HEK293 (cell line): Measurements from ENCODE around the gene ATP2B3.

Experiments
- CTCF ChIA-PET: fragments of 350-600 bp; formaldehyde crosslinking; extraction: SDS; loops from one replicate; lab custom pipeline; 2021; ENCODE audit warnings: antibody characterized with exemption; lab: Yijun Ruan, JAX
- POLR2A ChIA-PET: fragments of 300-600 bp; formaldehyde crosslinking; extraction: SDS; loops from one replicate; lab custom pipeline; 2020; ENCODE audit warnings: antibody characterized with exemption, inconsistent platforms; lab: Yijun Ruan, JAX
- H3K27ac ChIP-seq: fragments of 200-500 bp; sonication (Bioruptor generic); 2 replicates; pipeline ENCODE4 v1.5.1; 2014; ENCODE audit warnings: low read depth, low read length, control low read depth, inconsistent platforms; ENCODE audit errors: extremely low read depth
- H3K36me3 ChIP-seq, 2 experiments: fragments of 200-500 bp in 1 of 2; sonication (Bioruptor generic) in 1 of 2; 1 replicate in 1 of 2; 2 replicates in 1 of 2; pipeline ENCODE4 v1.5.1; 2014 to 2017; ENCODE audit warnings: inconsistent platforms in 2 of 2, low read length in 2 of 2; ENCODE audit not compliant: control insufficient read depth in 2 of 2, insufficient read depth in 1 of 2
- H3K4me1 ChIP-seq: fragments of 200-500 bp; sonication (Bioruptor generic); 2 replicates; pipeline ENCODE4 v1.5.1; 2014; ENCODE audit warnings: mild to moderate bottlenecking, low read length, inconsistent platforms; ENCODE audit not compliant: control insufficient read depth, insufficient read depth
- H3K4me3 ChIP-seq: 2 replicates; pipeline ENCODE4 v1.5.1; 2011; ENCODE audit warnings: low read depth, mild to moderate bottlenecking, control low read depth, low read length, moderate library complexity
- H3K9me3 ChIP-seq: fragments of 200-500 bp; sonication (Bioruptor generic); 2 replicates; pipeline ENCODE4 v1.5.1; 2014; ENCODE audit warnings: low read depth, low read length, inconsistent platforms; ENCODE audit not compliant: control insufficient read depth, insufficient read depth
- HOXD13 ChIP-seq: sonication (generic); formaldehyde crosslinking; IDR thresholded peaks from 2 replicates; pipeline ENCODE4 v1.8.0; 2022; ENCODE audit warnings: missing genetic modification reagents, borderline replicate concordance
- KLF8 ChIP-seq: fragments of 450-650 bp; formaldehyde crosslinking; IDR thresholded peaks from 2 replicates; pipeline ENCODE4 v1.5.1; 2016; ENCODE audit warnings: missing biosample characterization, missing genetic modification characterization
- SCRT2 ChIP-seq: fragments of 450-650 bp; formaldehyde crosslinking; IDR thresholded peaks from 2 replicates; pipeline ENCODE4 v1.5.1; 2016; ENCODE audit warnings: missing biosample characterization, missing genetic modification characterization
- SP2 ChIP-seq: fragments of 450-650 bp; formaldehyde crosslinking; IDR thresholded peaks from 2 replicates; pipeline ENCODE4 v1.5.1; 2016; ENCODE audit warnings: missing biosample characterization, missing genetic modification characterization
- YY1 ChIP-seq: fragments of 450-650 bp; formaldehyde crosslinking; IDR thresholded peaks from 2 replicates; pipeline ENCODE4 v1.5.1; 2018; ENCODE audit warnings: missing biosample characterization, missing genetic modification characterization
- YY2 ChIP-seq: fragments of 450-650 bp; formaldehyde crosslinking; IDR thresholded peaks from 2 replicates; pipeline ENCODE4 v1.5.1; 2016; ENCODE audit warnings: missing biosample characterization, missing genetic modification characterization
- ZBTB26 ChIP-seq: fragments of 450-650 bp; formaldehyde crosslinking; optimal IDR thresholded peaks from 2 replicates; pipeline ENCODE3; 2016; ENCODE audit warnings: missing biosample characterization, mild to moderate bottlenecking, missing genetic modification characterization
- ZFHX2 ChIP-seq: fragments of 450-650 bp; formaldehyde crosslinking; conservative IDR thresholded peaks from 2 replicates; pipeline ENCODE4 v1.5.1; 2016; ENCODE audit warnings: missing biosample characterization, missing genetic modification characterization
- ZNF174 ChIP-seq: fragments of 450-650 bp; formaldehyde crosslinking; IDR thresholded peaks from 2 replicates; pipeline ENCODE4 v1.5.0; 2017; ENCODE audit warnings: missing biosample characterization, mild to moderate bottlenecking, missing genetic modification characterization
- ZNF335 ChIP-seq: fragments of 450-650 bp; formaldehyde crosslinking; conservative IDR thresholded peaks from 2 replicates; pipeline ENCODE4 v1.5.1; 2016; ENCODE audit warnings: missing biosample characterization, missing genetic modification characterization
- ZNF394 ChIP-seq: fragments of 450-650 bp; formaldehyde crosslinking; IDR thresholded peaks from 2 replicates; pipeline ENCODE4 v1.5.1; 2016; ENCODE audit warnings: missing biosample characterization, missing genetic modification characterization, mild to moderate bottlenecking, moderate library complexity, borderline replicate concordance
- ZNF501 ChIP-seq: fragments of 450-650 bp; formaldehyde crosslinking; IDR thresholded peaks from 2 replicates; pipeline ENCODE4 v1.5.1; 2016; ENCODE audit warnings: missing biosample characterization, missing genetic modification characterization
- ZNF529 ChIP-seq: fragments of 450-650 bp; formaldehyde crosslinking; IDR thresholded peaks from 2 replicates; pipeline ENCODE4 v1.5.1; 2017; ENCODE audit warnings: missing genetic modification characterization, missing biosample characterization; ENCODE audit not compliant: insufficient replicate concordance
- ZNF555 ChIP-seq: fragments of 450-650 bp; formaldehyde crosslinking; conservative IDR thresholded peaks from 2 replicates; pipeline ENCODE4 v1.5.1; 2017; ENCODE audit warnings: missing biosample characterization, mild to moderate bottlenecking, missing genetic modification characterization, inconsistent platforms
- ZNF664 ChIP-seq: fragments of 450-650 bp; formaldehyde crosslinking; IDR thresholded peaks from 2 replicates; pipeline ENCODE4 v1.5.1; 2016; ENCODE audit warnings: missing biosample characterization, missing genetic modification characterization
- ZNF670 ChIP-seq: fragments of 450-650 bp; formaldehyde crosslinking; IDR thresholded peaks from 2 replicates; pipeline ENCODE4 v1.5.1; 2016; ENCODE audit warnings: missing biosample characterization, missing genetic modification characterization, low read depth
- ZNF768 ChIP-seq: fragments of 450-650 bp; formaldehyde crosslinking; IDR thresholded peaks from 2 replicates; pipeline ENCODE4 v1.5.1; 2018; ENCODE audit warnings: missing biosample characterization, mild to moderate bottlenecking, missing genetic modification characterization
- ZNF785 ChIP-seq: fragments of 450-650 bp; formaldehyde crosslinking; IDR thresholded peaks from 2 replicates; pipeline ENCODE4 v1.5.1; 2016; ENCODE audit warnings: missing biosample characterization, missing genetic modification characterization
- ZSCAN30 ChIP-seq: fragments of 450-650 bp; IDR thresholded peaks from 2 replicates; pipeline ENCODE4 v1.5.1; 2018; ENCODE audit warnings: missing biosample characterization, mild to moderate bottlenecking, missing genetic modification characterization, moderate library complexity
- ZXDB ChIP-seq: fragments of 450-650 bp; formaldehyde crosslinking; IDR thresholded peaks from 2 replicates; pipeline ENCODE4 v1.5.1; 2016; ENCODE audit warnings: missing biosample characterization, missing genetic modification characterization
- TF ChIP-seq, protein P1 (sequence below): fragments of 450-650 bp; formaldehyde crosslinking; IDR thresholded peaks from 2 replicates; pipeline ENCODE4 v1.5.1; 2016; ENCODE audit warnings: missing biosample characterization, missing genetic modification characterization
- TF ChIP-seq, protein P2 (sequence below): fragments of 450-650 bp; formaldehyde crosslinking; IDR thresholded peaks from 2 replicates; pipeline ENCODE4 v1.5.1; 2016; ENCODE audit warnings: missing biosample characterization, missing genetic modification characterization, low read depth
- TF ChIP-seq, protein P3 (sequence below): fragments of 450-650 bp; formaldehyde crosslinking; IDR thresholded peaks from 2 replicates; pipeline ENCODE4 v1.5.1; 2016; ENCODE audit warnings: missing biosample characterization, missing genetic modification characterization
- TF ChIP-seq, protein P4 (sequence below): fragments of 450-650 bp; formaldehyde crosslinking; IDR thresholded peaks from 2 replicates; pipeline ENCODE4 v1.5.1; 2017; ENCODE audit warnings: missing biosample characterization, missing genetic modification characterization

The ATP2B3 gene

GRCh38 chrX:153470411-153471363 lies 46.8 kb upstream of the ATP2B3 start, which contains the start of gene HAUS7 (continued):
- TF ChIP-seq ZNF664 (tag by site-specific recombination) (no peak), ZNF785 (tag by site-specific recombination) (no peak), ZFHX2 (tag by site-specific recombination) (peak; percentile 67), KLF8 (tag by site-specific recombination) (peak; percentile 79; the same call in 1 of the 2 replicates), ZNF174 (tag by site-specific recombination) (no peak), ZBTB26 (tag by site-specific recombination) (peak; percentile 39), YY2 (tag by site-specific recombination) (peak; percentile 64), HOXD13 (CRISPR knock-in tag) (no peak), ZNF768 (peak; percentile 99; the same call in 1 of the 2 replicates), ZSCAN30 (tag by site-specific recombination) (peak; percentile 56; the same call in 1 of the 2 replicates), ZNF555 (tag by site-specific recombination) (no peak), SCRT2 (tag by site-specific recombination) (peak; percentile 50; the same call in 1 of the 2 replicates), ZNF501 (tag by site-specific recombination) (0 out of 2 replicates have a peak, but pooled peaks have one; percentile 46), ZNF670 (tag by site-specific recombination) (no peak), YY1 (tag by site-specific recombination) (peak; percentile 44), SP2 (tag by site-specific recombination) (peak; percentile 89)
- TF ChIP-seq, protein P1, sequence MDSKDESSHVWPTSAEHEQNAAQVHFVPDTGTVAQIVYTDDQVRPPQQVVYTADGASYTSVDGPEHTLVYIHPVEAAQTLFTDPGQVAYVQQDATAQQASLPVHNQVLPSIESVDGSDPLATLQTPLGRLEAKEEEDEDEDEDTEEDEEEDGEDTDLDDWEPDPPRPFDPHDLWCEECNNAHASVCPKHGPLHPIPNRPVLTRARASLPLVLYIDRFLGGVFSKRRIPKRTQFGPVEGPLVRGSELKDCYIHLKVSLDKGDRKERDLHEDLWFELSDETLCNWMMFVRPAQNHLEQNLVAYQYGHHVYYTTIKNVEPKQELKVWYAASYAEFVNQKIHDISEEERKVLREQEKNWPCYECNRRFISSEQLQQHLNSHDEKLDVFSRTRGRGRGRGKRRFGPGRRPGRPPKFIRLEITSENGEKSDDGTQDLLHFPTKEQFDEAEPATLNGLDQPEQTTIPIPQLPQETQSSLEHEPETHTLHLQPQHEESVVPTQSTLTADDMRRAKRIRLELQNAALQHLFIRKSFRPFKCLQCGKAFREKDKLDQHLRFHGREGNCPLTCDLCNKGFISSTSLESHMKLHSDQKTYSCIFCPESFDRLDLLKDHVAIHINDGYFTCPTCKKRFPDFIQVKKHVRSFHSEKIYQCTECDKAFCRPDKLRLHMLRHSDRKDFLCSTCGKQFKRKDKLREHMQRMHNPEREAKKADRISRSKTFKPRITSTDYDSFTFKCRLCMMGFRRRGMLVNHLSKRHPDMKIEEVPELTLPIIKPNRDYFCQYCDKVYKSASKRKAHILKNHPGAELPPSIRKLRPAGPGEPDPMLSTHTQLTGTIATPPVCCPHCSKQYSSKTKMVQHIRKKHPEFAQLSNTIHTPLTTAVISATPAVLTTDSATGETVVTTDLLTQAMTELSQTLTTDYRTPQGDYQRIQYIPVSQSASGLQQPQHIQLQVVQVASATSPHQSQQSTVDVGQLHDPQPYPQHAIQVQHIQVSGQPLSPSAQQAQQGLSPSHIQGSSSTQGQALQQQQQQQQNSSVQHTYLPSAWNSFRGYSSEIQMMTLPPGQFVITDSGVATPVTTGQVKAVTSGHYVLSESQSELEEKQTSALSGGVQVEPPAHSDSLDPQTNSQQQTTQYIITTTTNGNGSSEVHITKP (tag by site-specific recombination): no peak
- TF ChIP-seq, protein P2, sequence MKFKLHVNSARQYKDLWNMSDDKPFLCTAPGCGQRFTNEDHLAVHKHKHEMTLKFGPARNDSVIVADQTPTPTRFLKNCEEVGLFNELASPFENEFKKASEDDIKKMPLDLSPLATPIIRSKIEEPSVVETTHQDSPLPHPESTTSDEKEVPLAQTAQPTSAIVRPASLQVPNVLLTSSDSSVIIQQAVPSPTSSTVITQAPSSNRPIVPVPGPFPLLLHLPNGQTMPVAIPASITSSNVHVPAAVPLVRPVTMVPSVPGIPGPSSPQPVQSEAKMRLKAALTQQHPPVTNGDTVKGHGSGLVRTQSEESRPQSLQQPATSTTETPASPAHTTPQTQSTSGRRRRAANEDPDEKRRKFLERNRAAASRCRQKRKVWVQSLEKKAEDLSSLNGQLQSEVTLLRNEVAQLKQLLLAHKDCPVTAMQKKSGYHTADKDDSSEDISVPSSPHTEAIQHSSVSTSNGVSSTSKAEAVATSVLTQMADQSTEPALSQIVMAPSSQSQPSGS (tag by site-specific recombination): no peak
- TF ChIP-seq, all 188 proteins: peak for 28

- ChIA-PET POLR2A (interaction anchor here (1.8 kb wide), 1 partner anchor 35 kb away, joined by 5 read pairs; no protein-coding TSS in a partner anchor), CTCF (interaction anchor here (0.6 to 8.6 kb wide), 13 partner anchors 9 to 513 kb away, joined by 3 to 89 read pairs (median 6); partner anchors contain the start of gene BGN)
- no peaks in the 10 kb centered on the region for H3K4me1 ChIP-seq
- TF ChIP-seq ZXDB (no peak), ZNF529 (tag by site-specific recombination) (no peak), ZNF335 (tag by site-specific recombination) (0 out of 2 replicates have a peak, but pooled peaks have one; percentile 32), ZNF394 (tag by site-specific recombination) (no peak), ZSCAN30 (tag by site-specific recombination) (no peak)
- TF ChIP-seq, protein P3, sequence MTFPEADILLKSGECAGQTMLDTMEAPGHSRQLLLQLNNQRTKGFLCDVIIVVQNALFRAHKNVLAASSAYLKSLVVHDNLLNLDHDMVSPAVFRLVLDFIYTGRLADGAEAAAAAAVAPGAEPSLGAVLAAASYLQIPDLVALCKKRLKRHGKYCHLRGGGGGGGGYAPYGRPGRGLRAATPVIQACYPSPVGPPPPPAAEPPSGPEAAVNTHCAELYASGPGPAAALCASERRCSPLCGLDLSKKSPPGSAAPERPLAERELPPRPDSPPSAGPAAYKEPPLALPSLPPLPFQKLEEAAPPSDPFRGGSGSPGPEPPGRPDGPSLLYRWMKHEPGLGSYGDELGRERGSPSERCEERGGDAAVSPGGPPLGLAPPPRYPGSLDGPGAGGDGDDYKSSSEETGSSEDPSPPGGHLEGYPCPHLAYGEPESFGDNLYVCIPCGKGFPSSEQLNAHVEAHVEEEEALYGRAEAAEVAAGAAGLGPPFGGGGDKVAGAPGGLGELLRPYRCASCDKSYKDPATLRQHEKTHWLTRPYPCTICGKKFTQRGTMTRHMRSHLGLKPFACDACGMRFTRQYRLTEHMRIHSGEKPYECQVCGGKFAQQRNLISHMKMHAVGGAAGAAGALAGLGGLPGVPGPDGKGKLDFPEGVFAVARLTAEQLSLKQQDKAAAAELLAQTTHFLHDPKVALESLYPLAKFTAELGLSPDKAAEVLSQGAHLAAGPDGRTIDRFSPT: 0 out of 2 replicates have a peak, but pooled peaks have one; percentile 13
- TF ChIP-seq, protein P4, sequence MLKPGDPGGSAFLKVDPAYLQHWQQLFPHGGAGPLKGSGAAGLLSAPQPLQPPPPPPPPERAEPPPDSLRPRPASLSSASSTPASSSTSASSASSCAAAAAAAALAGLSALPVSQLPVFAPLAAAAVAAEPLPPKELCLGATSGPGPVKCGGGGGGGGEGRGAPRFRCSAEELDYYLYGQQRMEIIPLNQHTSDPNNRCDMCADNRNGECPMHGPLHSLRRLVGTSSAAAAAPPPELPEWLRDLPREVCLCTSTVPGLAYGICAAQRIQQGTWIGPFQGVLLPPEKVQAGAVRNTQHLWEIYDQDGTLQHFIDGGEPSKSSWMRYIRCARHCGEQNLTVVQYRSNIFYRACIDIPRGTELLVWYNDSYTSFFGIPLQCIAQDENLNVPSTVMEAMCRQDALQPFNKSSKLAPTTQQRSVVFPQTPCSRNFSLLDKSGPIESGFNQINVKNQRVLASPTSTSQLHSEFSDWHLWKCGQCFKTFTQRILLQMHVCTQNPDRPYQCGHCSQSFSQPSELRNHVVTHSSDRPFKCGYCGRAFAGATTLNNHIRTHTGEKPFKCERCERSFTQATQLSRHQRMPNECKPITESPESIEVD (tag by site-specific recombination): no peak
These were observed 45.7 kb upstream of the ATP2B3 start for GRCh38 chrX:153471663-153472280.

More at GRCh38 chrX:153471663-153472280, 45.7 kb upstream of the ATP2B3 start:
- H3K36me3 ChIP-seq: peaks cover 0 to 18% of the 10 kb centered on the region in 2 experiments; a peak in 1 of 3 replicates
- H3K4me3 ChIP-seq: no peak overlapping the region
- H3K9me3 ChIP-seq: no peaks in the 10 kb centered on the region
- no peak overlapping the region for H3K27ac ChIP-seq
